BE2C (cell line): ENCODE results near the gene TTC28.

Experiments
- DNase-seq: peaks from one replicate; pipeline ENCODE4 v3.0.0-alpha.2; 2020
- H3K27me3 ChIP-seq: fragments of 250-450 bp; sonication (Bioruptor Pico); 2 replicates; pipeline ENCODE4 v1.5.1; 2020; ENCODE audit warnings: mild to moderate bottlenecking
- H3K36me3 ChIP-seq: fragments of 250-450 bp; sonication (Bioruptor Pico); 2 replicates; pipeline ENCODE4 v1.5.1; 2020; ENCODE audit warnings: mild to moderate bottlenecking
- H3K4me1 ChIP-seq: fragments of 250-450 bp; sonication (Bioruptor Pico); 2 replicates; pipeline ENCODE4 v1.5.1; 2020
- H3K4me3 ChIP-seq: 2 replicates; pipeline ENCODE4 v1.5.1; 2011; ENCODE audit warnings: low read depth, low read length
- H3K9me3 ChIP-seq: fragments of 250-450 bp; sonication (Bioruptor Pico); 2 replicates; pipeline ENCODE4 v1.5.1; 2020
- CTCF ChIP-seq: IDR thresholded peaks from 2 replicates; pipeline ENCODE4 v1.5.1; 2012; ENCODE audit warnings: mild to moderate bottlenecking, low read depth, low read length

Gene TTC28

DNA sequence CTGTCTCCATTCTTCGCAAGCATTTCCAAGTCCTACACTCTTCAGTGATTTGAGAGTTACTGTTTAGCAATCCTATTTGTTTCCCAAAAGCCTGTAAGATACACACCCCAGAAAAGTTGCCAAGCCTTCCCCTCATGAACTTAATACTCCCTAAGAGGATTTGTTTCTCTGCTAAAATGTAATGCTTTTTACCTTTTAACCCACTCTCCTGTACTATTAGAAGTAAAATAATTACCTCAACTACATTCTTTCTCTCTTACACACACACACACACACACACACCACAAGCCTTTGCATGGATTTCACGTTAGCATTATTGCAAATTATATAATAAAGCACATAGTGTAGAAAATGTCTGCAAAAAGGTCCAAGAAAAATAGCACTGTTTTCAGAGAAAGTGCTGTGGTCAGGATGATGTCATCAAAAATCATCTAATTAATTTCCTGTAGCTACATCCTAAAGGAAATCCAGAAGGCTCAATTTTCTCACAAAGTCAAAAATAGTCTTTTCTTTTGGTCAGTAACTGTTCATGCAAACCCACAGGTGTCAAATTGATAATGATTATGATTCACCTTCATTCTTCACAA, 396.5 kb downstream of the TTC28 start:
- DNase-seq, result no peak
- no peaks in the 10 kb centered on the region for H3K9me3 ChIP-seq
- no peak for TF ChIP-seq CTCF
- H3K27me3 ChIP-seq, result no peaks in the 10 kb centered on the region
- peaks cover 4% of the 10 kb centered on the region; the same call in 1 of the 2 replicates for H3K4me1 ChIP-seq
- H3K36me3 ChIP-seq, result no peaks in the 10 kb centered on the region
- no peak overlapping the region for H3K4me3 ChIP-seq

DNA sequence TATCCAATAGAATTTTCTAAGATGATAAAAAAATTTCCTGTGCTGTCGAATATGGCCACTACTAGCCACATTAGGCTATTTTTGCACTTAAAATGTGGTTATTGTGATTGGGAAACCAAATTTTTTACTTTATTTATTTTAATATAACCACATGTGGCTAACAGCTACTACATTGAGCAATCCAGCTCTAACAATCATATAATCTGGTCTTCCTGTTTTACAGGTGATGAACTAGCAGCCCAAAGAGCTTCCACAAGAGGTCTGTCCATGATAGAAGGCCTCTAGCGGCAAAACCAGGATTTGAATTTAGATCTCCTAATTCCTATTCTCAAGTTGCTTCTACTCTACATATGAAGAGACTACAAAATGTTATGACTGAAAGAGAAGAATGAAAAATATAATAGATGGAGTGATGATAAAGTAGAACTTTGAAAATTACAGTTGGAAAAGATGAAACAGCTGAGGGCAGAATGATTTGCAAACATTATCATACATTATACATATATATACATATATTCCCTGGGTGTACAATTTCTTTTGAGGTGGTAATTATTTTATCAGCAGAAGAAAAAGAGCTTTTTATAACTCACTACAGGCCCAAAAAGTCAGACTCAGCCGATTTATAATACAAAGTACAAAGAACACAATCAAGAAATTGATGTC, 397.1 kb downstream of the TTC28 start:
- no peaks in the 10 kb centered on the region for H3K36me3 ChIP-seq
- no peaks in the 10 kb centered on the region for H3K9me3 ChIP-seq
- H3K4me3 ChIP-seq, result no peak overlapping the region
- no peak for TF ChIP-seq CTCF
- peaks cover 4% of the 10 kb centered on the region; the same call in 1 of the 2 replicates for H3K4me1 ChIP-seq
- no peaks in the 10 kb centered on the region for H3K27me3 ChIP-seq
- no peak for DNase-seq

DNA sequence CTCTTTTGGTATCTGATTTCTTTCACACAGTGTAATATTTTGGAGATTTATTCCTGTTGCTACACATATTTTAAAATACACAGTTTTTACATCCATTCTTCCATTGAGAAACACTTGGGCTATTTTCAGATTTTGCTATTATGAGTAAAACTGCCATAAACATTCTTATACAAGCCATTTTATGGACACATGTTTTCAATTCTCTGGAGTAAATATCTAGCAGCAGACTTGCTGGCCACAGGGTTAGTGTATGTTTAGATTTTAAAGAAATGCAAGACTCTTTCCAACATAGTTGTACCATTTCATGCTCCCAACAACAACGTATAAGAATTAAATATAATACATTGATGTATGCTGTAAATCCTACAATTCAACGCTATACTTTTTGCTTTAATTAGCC, 399.8 kb downstream of the TTC28 start:
- H3K4me3 ChIP-seq, result no peak overlapping the region
- no peak for TF ChIP-seq CTCF
- H3K4me1 ChIP-seq, result peaks cover 4% of the 10 kb centered on the region; the same call in 1 of the 2 replicates
- H3K9me3 ChIP-seq, result no peaks in the 10 kb centered on the region
- H3K36me3 ChIP-seq, result no peaks in the 10 kb centered on the region
- no peaks in the 10 kb centered on the region for H3K27me3 ChIP-seq
- DNase-seq, result no peak

GRCh38 chr22:28269277-28269676, 410.4 kb downstream of the TTC28 start:
- Histone ChIP-seq H3K9me3 (no peaks in the 10 kb centered on the region), H3K4me3 (no peak overlapping the region), H3K4me1 (no peaks in the 10 kb centered on the region), H3K27me3 (no peaks in the 10 kb centered on the region), H3K36me3 (no peaks in the 10 kb centered on the region)
- no peak for TF ChIP-seq CTCF
- DNase-seq, result no peak

- no peak for TF ChIP-seq CTCF
- Histone ChIP-seq H3K4me3 (no peak overlapping the region), H3K4me1 (no peaks in the 10 kb centered on the region), H3K27me3 (no peaks in the 10 kb centered on the region), H3K9me3 (no peaks in the 10 kb centered on the region), H3K36me3 (no peaks in the 10 kb centered on the region)
- DNase-seq, result no peak
Observed at GRCh38 chr22:28268850-28269249, 410.8 kb downstream of the TTC28 start.

DNA sequence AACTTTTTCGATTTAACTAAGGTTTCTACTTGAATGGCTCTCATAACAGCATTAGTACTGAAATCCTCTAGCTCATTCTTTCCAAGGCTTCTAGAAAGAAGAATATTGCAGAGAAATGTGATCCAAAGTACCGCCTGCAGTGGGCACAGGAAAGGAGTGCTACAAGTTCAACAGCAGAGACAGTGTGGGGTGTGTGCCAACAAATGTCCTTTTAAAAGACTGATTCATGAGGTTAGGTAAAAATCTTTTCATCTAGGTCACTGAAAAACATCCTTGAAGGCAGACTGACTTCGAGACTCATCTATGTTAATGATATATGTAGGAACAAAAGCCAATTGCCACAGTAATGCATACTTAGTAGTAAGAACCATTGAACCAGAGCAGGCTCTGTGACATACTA, 411.5 kb downstream of the TTC28 start:
- H3K4me1 ChIP-seq, result no peaks in the 10 kb centered on the region
- DNase-seq, result no peak
- no peaks in the 10 kb centered on the region for H3K9me3 ChIP-seq
- no peaks in the 10 kb centered on the region for H3K36me3 ChIP-seq
- no peak for TF ChIP-seq CTCF
- no peaks in the 10 kb centered on the region for H3K27me3 ChIP-seq
- H3K4me3 ChIP-seq, result no peak overlapping the region
